NCI-H748 (cell line): Measurements from ENCODE around the gene HEATR9.
"Not testable (repeated sequence)": the region's sequence is repeated elsewhere in the genome, so short reads cannot be mapped to it uniquely, and the experiment has no call there.

Experiments
- DNase-seq: peaks from one replicate; lab custom pipeline; 2025; ENCODE audit not compliant: unreplicated experiment; lab: John Stamatoyannopoulos, UW

HEATR9 gene

GRCh38 chr17:35868737-35869136 lies at the start of gene HEATR9:
Gene HEATR9 (minus strand): TSS chr17:35868891. CDS start chr17:35868742, 149 bp downstream.
- no peak for DNase-seq

- DNase-seq: no peak
Observed at GRCh38 chr17:35917519-35918213, 49.0 kb upstream of the HEATR9 start.

GRCh38 chr17:35915153-35915964 lies 46.7 kb upstream of the HEATR9 start:
- DNase-seq: no peak

- DNase-seq: no peak
Observed at GRCh38 chr17:35914354-35914753, 45.7 kb upstream of the HEATR9 start.

GRCh38 chr17:35913609-35914008 lies 44.9 kb upstream of the HEATR9 start:
- no peak for DNase-seq

- no peak for DNase-seq
Observed at GRCh38 chr17:35912942-35913341, 44.3 kb upstream of the HEATR9 start.

- DNase-seq: no peak
Observed at GRCh38 chr17:35912339-35912912, 43.7 kb upstream of the HEATR9 start.

GRCh38 chr17:35909408-35909807 lies 40.7 kb upstream of the HEATR9 start:
- no peak for DNase-seq

GRCh38 chr17:35907691-35908090 lies 39.0 kb upstream of the HEATR9 start:
- no peak for DNase-seq

GRCh38 chr17:35906926-35907637 lies 38.4 kb upstream of the HEATR9 start:
- no peak for DNase-seq

- no peak for DNase-seq
Observed at GRCh38 chr17:35906191-35906925, 37.7 kb upstream of the HEATR9 start.

GRCh38 chr17:35903451-35903850 lies 34.8 kb upstream of the HEATR9 start:
- no peak for DNase-seq

- no peak for DNase-seq
Observed at GRCh38 chr17:35901631-35902175, 33.0 kb upstream of the HEATR9 start.

- no peak for DNase-seq
Observed at GRCh38 chr17:35900708-35901480, 32.2 kb upstream of the HEATR9 start.

- no peak for DNase-seq
Observed at GRCh38 chr17:35900280-35900679, 31.6 kb upstream of the HEATR9 start.

- peak; percentile 23 for DNase-seq
Observed at GRCh38 chr17:35898283-35899070, 29.8 kb upstream of the HEATR9 start.

GRCh38 chr17:35897772-35898171 lies 29.1 kb upstream of the HEATR9 start:
- not testable (repeated sequence) for DNase-seq

GRCh38 chr17:35895636-35896587 lies 27.2 kb upstream of the HEATR9 start:
- DNase-seq: no peak
